NCI-H146 treated with DMSO at 0.1 percent for 48 hours (cell line): ENCODE measurements around the gene USB1.

Source experiments
- DNase-seq: peaks from one replicate; lab custom pipeline; 2025; ENCODE audit not compliant: unreplicated experiment; lab: John Stamatoyannopoulos, UW

USB1 gene

GRCh38 chr16:58031016-58031800 is 30.0 kb downstream of the USB1 start:
- DNase-seq: no peak

GRCh38 chr16:58032710-58033293 is 31.6 kb downstream of the USB1 start:
- no peak for DNase-seq

GRCh38 chr16:58034128-58034685 is 33.0 kb downstream of the USB1 start:
- no peak for DNase-seq

- no peak for DNase-seq
Observed at GRCh38 chr16:58034774-58035173, 33.6 kb downstream of the USB1 start.

GRCh38 chr16:58035356-58036170 is 34.4 kb downstream of the USB1 start:
- no peak for DNase-seq

GRCh38 chr16:58036943-58037342 is 35.7 kb downstream of the USB1 start:
- no peak for DNase-seq

GRCh38 chr16:58037365-58038057 is 36.3 kb downstream of the USB1 start:
- no peak for DNase-seq

GRCh38 chr16:58038219-58038641 is 37.0 kb downstream of the USB1 start:
- no peak for DNase-seq

GRCh38 chr16:58039829-58040495 is 38.8 kb downstream of the USB1 start:
- DNase-seq: no peak

GRCh38 chr16:58040496-58040846 is 39.3 kb downstream of the USB1 start:
- DNase-seq: no peak

- DNase-seq: no peak
Observed at GRCh38 chr16:58040945-58041627, 39.9 kb downstream of the USB1 start.

GRCh38 chr16:58041628-58041955 is 40.4 kb downstream of the USB1 start:
- DNase-seq: no peak

GRCh38 chr16:58042001-58042885 is 41.0 kb downstream of the USB1 start:
- no peak for DNase-seq

GRCh38 chr16:58042886-58043515 is 41.8 kb downstream of the USB1 start:
- DNase-seq: no peak

- no peak for DNase-seq
Observed at GRCh38 chr16:58043571-58044155, 42.5 kb downstream of the USB1 start.

GRCh38 chr16:58044266-58045019 is 43.2 kb downstream of the USB1 start:
- DNase-seq: no peak

- DNase-seq: no peak
Observed at GRCh38 chr16:58045096-58045495, 43.9 kb downstream of the USB1 start.
